GM12892 (cell line): ENCODE measurements around the gene TADA2A.

Experiments used
- POLR2A ChIP-seq: IDR thresholded peaks from 2 replicates; pipeline ENCODE4 v1.6.1; 2011; ENCODE audit warnings: low read depth, low read length, control low read depth
- POLR2AphosphoS5 ChIP-seq: IDR thresholded peaks from 2 replicates; pipeline ENCODE4 v1.6.1; 2011; ENCODE audit warnings: low read depth, low read length, control low read depth
- TAF1 ChIP-seq: IDR thresholded peaks from 2 replicates; pipeline ENCODE4 v1.6.1; 2011; ENCODE audit warnings: low read depth, mild to moderate bottlenecking, control low read depth, low read length, borderline replicate concordance

DNA sequence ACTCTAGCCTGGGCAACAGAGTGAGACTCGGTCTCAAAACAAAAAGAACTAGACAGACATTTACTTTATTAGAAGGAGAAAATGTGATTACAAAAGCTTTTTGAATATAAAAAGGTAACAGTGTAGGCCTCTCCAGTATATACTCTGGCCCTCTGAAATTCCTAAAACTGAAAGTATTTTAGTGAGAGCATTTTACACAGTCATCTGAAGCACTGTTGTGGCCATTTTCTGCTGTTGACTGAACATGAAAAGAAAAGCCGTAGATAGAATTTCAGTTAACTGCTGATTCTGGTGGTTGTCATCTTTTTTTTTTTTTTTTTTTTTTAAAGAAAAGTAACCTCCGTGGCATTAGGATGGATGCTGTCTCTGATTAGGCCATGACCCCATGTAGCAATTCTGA is 98.6 kb downstream of the TADA2A start:
- no peak for TF ChIP-seq POLR2A
- TF ChIP-seq TAF1: no peak
- TF ChIP-seq POLR2AphosphoS5: no peak
